Activated T-helper 2 cell treated with anti-CD3 and anti-CD28 coated beads, Interferon-gamma antibody, Interleukin-2, Interleukin-4, amounts not matched to agents 10 μg/mL and 5 μg/mL and 100 μg/mL, durations not matched to agents 14 hours and 24 hours and 36 hours (primary cell): ENCODE data around the gene SEC16A. TPM values are rescaled to one million over a fixed set of nuclear protein-coding genes. Genes with fewer than 3 reads are reported as not detected.
A peak's percentile ranks its signal among the peaks of the same experiment; 100 is the strongest.

ENCODE experiments used
- DNase-seq: peaks from one replicate; pipeline ENCODE4 v3.0.0; 2021; ENCODE audit warnings: low spot score
- H3K27ac Mint-ChIP-seq: one replicate; pipeline ENCODE4 v1.8.0; 2021; ENCODE audit warnings: mixed read lengths
- H3K27me3 Mint-ChIP-seq: one replicate; pipeline ENCODE4 v1.8.0; 2021; ENCODE audit warnings: low read depth, mixed read lengths
- H3K36me3 Mint-ChIP-seq: one replicate; pipeline ENCODE4 v1.8.0; 2021; ENCODE audit warnings: low read depth, mixed read lengths
- H3K4me1 Mint-ChIP-seq: one replicate; pipeline ENCODE4 v1.8.0; 2021; ENCODE audit warnings: low read depth, mixed read lengths
- H3K4me3 Mint-ChIP-seq: one replicate; pipeline ENCODE4 v1.8.0; 2021; ENCODE audit warnings: low read depth, mild to moderate bottlenecking, moderate library complexity, mixed read lengths
- H3K9me3 Mint-ChIP-seq: one replicate; pipeline ENCODE4 v1.8.0; 2021; ENCODE audit warnings: mixed read lengths
- intact Hi-C: fragments of 100-400 bp; cut with micrococcal nuclease; formaldehyde crosslinking; loops from one replicate; pipeline ENCODE4 v1.15.1; 2023
- total RNA-seq: library from RNA; stranded (reverse); gene quantifications from 2 replicates; pipeline ENCODE4 v1.2.3, GENCODE V29; 2022

Gene SEC16A
- total RNA-seq, 1 donor from 2014 or later = 74.5 TPM

DNA sequence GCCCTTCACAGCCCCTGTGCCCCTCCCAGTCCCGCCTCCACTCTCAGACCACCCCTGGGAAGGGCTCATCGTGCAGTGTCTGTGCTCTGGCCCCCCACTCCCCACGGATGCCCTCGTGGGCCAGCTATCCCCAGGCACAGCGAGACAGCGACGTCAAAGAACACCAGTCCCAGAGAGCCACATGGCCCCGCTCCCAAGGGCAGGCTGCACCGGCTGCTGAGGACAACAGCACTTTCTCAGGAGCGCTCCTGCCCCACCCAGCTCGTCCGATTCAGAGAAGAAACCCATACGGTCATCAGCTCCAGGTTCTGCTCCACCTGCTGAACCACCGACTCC lies 78.1 kb downstream of the SEC16A start:
- Mint-ChIP-seq H3K27me3 (no peaks in the 10 kb centered on the region), H3K36me3 (peaks cover 72% of the 10 kb centered on the region), H3K4me1 (peaks cover 40% of the 10 kb centered on the region), H3K9me3 (no peaks in the 10 kb centered on the region), H3K4me3 (peak overlapping the region; percentile 22), H3K27ac (peak overlapping the region; percentile 86)
- no peak for DNase-seq
- intact Hi-C loops = loop anchor here (5.0 to 10.0 kb wide), 4 partner anchors 78 to 290 kb away; partner anchors contain the start of genes GPSM1, SEC16A and TMEM250

DNA sequence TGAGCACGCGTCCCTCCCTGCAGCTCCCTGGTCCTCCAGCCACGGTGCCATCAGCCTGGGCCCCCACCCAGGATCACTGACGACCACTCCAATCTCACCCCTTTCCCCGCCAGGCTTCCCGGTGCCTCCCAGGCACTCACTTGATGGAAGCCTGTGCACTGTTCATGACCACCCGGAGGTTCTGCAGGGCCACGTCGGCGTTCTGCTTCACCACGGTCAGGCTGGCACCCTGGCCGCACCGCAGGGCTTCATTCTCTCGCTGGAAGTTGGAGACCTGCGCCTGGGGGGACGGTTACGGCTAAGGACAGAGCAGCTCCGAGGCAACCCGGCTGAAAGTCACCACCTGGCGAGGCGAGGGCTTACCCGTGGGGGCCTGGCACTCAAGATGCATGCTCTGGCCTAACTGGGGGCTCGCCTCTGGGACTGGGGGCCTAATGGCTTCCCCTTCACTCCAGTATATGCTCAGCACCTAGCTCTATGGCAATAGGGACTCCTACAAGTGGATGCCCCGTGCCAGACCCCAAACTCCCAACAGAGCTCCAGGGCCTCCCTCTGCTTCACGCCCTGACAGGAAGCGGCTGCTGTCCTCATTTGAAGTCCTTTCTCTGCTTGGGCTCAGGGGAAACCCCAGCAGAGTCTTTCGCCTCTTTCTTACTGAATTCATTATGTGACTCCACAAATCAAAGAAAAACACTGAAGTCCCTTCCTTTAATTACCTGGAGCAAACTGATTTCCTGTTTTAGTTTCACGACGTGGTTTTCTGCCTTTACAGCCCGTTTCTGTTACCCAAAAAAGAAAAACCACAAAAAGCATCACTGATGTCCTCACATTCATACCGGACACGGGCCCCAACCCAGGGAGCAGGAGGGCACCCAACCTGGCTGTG lies 78.7 kb downstream of the SEC16A start:
- H3K36me3 Mint-ChIP-seq = peaks cover 69% of the 10 kb centered on the region
- H3K4me1 Mint-ChIP-seq = peaks cover 36% of the 10 kb centered on the region
- no peak for DNase-seq
- intact Hi-C loops = loop anchor here (2.0 to 10.0 kb wide), 5 partner anchors 19 to 289 kb away; partner anchors contain the start of genes GPSM1, SEC16A and TMEM250
- H3K27ac Mint-ChIP-seq = peak overlapping the region; percentile 86
- H3K9me3 Mint-ChIP-seq = no peaks in the 10 kb centered on the region
- H3K27me3 Mint-ChIP-seq = no peaks in the 10 kb centered on the region
- peak overlapping the region; percentile 56 for H3K4me3 Mint-ChIP-seq

DNA sequence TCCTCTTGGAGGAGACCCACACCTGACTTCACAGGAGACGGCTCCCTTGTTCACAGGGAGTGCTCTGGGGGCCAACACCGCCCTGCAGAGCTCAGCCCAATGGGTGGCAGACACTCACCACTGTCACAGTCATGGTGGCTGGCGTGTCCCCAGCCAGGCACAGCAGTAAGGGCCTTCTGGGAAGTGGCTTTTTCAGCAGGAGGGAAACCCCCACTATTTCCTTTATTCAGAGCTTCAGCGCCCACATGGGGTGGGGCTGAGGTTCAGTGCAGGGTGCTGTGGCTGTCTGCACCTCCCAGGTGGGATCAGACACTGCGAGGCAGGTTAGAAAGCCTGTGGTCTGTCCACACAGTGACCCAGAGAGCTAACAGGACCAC lies 79.3 kb downstream of the SEC16A start:
- H3K27ac Mint-ChIP-seq = peak overlapping the region; percentile 86
- intact Hi-C loops = loop anchor here (2.0 to 10.0 kb wide), 5 partner anchors 19 to 289 kb away; partner anchors contain the start of genes GPSM1, SEC16A and TMEM250
- peaks cover 70% of the 10 kb centered on the region for H3K36me3 Mint-ChIP-seq
- peak overlapping the region; percentile 56 for H3K4me3 Mint-ChIP-seq
- H3K4me1 Mint-ChIP-seq = peaks cover 37% of the 10 kb centered on the region
- peak; percentile 64 for DNase-seq
- no peaks in the 10 kb centered on the region for H3K9me3 Mint-ChIP-seq
- H3K27me3 Mint-ChIP-seq = no peaks in the 10 kb centered on the region

DNA sequence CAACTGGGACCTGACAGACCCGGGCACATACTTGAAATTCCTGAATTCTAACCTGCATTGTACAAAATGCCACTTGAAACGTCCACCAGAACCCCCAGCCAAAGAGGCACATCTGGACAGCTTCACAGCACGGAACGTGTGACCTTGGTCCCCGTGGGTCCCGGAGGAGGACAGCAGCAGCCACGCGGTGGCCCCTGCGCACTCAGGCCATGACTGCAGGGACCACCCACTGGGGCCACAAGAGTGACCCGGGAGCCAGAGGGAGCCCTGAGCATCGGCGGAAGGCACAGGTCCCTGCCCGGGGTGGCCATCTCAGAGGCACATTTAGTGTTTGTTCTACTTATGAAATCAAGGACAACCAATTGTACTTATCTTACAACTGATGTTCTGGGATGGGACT lies 80.8 kb downstream of the SEC16A start:
- Mint-ChIP-seq H3K4me1 (peaks cover 37% of the 10 kb centered on the region), H3K36me3 (peaks cover 64% of the 10 kb centered on the region), H3K9me3 (no peaks in the 10 kb centered on the region), H3K4me3 (no peak overlapping the region), H3K27me3 (no peaks in the 10 kb centered on the region), H3K27ac (peak overlapping the region; percentile 52)
- DNase-seq = no peak
- intact Hi-C loops = loop anchor here (2.0 to 10.0 kb wide), 5 partner anchors 17 to 287 kb away; partner anchors contain the start of genes GPSM1, SEC16A and TMEM250

DNA sequence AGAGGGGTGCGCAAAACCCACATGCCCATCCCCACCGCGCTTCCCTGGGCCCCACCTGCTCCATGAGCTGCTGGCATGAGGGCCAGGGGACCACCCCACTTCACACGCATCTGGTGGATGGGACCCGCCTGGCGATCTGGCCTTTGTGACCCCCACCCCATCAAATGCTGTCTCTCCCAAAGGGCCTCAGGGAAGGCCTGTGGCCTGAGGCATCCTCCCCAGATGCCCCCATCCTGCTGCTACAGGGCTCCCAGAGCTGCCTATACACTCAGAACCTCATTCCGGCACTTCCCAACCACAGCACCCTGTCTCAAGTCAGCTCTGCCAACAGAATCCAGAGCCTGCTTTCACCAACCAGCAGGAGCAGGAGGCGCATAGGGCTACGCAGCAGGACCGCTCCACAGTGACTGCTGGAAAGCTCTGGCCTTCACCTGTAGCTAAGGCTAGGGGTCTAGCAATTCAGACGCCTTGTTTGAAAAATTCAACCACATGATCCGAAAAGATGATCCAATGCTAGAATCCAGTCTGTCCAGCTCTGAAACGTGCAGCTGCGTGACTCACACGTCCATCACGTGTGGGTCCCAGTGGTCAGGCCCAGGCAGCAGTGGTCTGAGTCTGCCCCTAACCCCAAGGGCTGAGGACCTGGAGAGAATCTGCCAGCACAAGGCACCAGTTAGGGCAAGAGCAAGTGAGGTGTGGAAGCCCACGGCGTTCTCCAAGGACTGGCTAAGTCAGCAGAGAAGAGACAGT lies 81.5 kb downstream of the SEC16A start:
- DNase-seq = no peak
- peaks cover 66% of the 10 kb centered on the region for H3K36me3 Mint-ChIP-seq
- peaks cover 37% of the 10 kb centered on the region for H3K4me1 Mint-ChIP-seq

DNA sequence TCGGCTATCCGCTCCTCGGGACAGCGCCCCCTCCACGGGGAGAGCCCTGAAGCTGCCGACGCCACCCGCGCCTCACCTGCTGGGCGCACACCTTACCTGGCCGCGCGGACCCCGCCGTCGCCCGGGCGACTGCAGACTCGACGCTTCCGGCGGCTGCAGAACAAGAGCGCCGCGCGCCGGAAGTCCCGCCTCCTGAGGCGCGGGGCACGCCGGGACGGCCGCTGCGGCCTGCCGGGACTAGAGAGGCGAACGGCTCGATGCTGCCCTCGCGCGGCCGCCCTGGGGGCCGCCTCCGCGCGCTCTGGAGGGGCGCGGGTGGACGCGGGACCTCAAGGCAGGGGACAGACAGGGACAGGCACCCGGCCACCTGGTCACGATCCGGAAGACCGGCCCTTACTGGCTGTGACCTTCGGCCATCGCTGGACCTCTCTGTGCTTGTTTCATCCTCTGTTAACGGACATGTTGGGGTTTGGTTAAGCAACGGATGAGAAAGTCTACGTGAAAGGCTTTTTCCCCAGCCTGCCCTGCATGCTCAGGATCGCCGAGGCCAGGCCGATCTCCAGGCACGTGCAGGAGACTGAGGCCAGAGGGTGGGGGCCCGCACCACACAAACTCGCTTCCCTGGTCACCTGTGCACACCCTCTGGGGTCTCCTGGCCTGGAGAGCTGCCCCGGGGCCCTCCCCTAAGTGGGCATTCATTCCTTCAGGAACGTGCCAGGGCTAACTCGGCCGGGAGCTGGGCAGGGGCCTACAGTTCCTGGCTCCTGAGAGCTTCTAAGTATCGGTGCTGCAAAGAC lies 82.6 kb downstream of the SEC16A start, which contains the start of gene SNAPC4:
TSS of gene SNAPC4 (minus strand) at position 133 of the 797 bp plus-strand sequence. CDS start 1,742 bp downstream, outside the sequence.
- H3K9me3 Mint-ChIP-seq = no peaks in the 10 kb centered on the region
- H3K27ac Mint-ChIP-seq = peak within 1 kb of the TSS; percentile 64
- DNase-seq = peak; percentile 84
- peak within 1 kb of the TSS; percentile 84 for H3K4me3 Mint-ChIP-seq
- no peaks in the 10 kb centered on the region for H3K27me3 Mint-ChIP-seq
- intact Hi-C loops = loop anchor here (1.0 to 10.0 kb wide), 7 partner anchors 10 to 285 kb away; partner anchors contain the start of genes DNLZ, ENTR1, GPSM1 and INPP5E
- peaks cover 65% of the 10 kb centered on the region for H3K36me3 Mint-ChIP-seq
- peaks cover 34% of the 10 kb centered on the region for H3K4me1 Mint-ChIP-seq

More for the DNA sequence above, 81.5 kb downstream of the SEC16A start:
- Mint-ChIP-seq H3K9me3 (no peaks in the 10 kb centered on the region), H3K27ac (peak overlapping the region; percentile 57), H3K4me3 (peak overlapping the region; percentile 37), H3K27me3 (no peaks in the 10 kb centered on the region)
- intact Hi-C loops = loop anchor here (2.0 to 10.0 kb wide), 5 partner anchors 37 to 287 kb away; partner anchors contain the start of genes GPSM1, INPP5E, SEC16A and TMEM250

DNA sequence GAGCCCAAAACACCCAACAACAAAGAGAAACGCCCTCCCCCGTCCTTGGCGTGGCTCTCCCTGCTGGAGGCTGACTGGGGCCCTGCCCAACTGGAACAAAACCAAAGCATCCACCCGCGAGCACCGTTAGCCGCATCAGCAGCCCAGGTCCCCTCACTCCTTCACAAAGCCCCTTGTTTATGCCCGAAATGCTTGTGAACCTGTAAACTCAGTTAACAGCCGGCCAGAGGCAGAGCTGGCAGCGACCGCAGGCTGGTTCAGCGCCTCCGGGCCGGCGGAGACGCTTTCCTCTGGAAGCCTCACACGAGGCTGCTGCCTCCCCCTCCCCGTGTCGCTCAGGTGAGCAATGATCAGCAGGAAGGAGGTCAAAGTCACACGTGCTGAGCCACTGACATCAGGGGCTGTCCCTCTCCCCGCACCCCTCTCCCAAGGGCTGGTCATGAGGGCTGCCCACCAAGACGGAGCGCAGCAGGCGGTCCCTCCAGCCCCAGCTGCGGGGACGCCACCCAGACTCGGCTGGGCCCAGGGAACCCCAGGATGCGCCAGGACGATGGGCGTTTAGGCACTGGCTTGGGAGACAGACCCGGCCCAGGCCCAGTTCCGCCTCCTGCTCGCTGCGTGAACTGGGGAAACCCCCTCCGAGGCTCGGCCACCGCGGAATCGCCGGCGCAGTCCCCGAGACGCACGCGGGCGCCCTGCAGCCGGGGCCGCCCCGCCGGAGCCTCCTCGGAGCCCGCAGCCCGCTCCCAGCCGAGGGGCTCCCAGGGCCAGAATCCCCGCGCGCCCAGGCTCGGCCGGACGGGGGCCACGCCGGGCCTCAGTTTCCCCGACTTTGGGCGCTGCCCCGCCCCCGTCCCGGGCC lies 83.4 kb downstream of the SEC16A start:
- intact Hi-C loops = loop anchor here (1.0 to 10.0 kb wide), 7 partner anchors 11 to 285 kb away; partner anchors contain the start of genes DNLZ, ENTR1, GPSM1 and INPP5E
- Mint-ChIP-seq H3K27me3 (no peaks in the 10 kb centered on the region), H3K9me3 (no peaks in the 10 kb centered on the region), H3K4me1 (peaks cover 25% of the 10 kb centered on the region), H3K27ac (peak overlapping the region; percentile 64), H3K4me3 (peak overlapping the region; percentile 84), H3K36me3 (peaks cover 63% of the 10 kb centered on the region)
- DNase-seq = peak; percentile 39

DNA sequence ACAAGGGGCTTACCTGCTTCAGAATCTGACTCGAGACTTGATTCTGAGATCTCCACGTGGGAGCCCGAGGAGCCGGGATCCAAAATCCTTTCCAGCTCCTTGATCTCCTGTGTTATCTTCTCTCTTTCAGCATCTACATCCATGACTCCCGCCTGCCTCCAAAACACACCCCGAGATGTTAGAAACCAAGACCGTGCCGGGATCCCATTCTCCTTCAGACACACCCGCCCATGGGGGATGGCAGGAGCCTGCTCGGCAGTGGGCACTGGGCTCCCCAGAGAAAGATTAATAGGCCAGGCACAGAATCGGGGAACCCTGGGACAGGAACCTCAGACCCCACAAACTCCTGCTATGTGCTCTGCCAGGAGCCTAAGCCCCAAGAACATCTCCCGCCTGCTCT lies 84.6 kb downstream of the SEC16A start:
- intact Hi-C loops = no loop called here
- Mint-ChIP-seq H3K27me3 (no peaks in the 10 kb centered on the region), H3K27ac (no peak overlapping the region), H3K4me1 (peaks cover 15% of the 10 kb centered on the region), H3K4me3 (peak overlapping the region; percentile 84), H3K36me3 (peaks cover 57% of the 10 kb centered on the region), H3K9me3 (no peaks in the 10 kb centered on the region)
- DNase-seq = no peak

DNA sequence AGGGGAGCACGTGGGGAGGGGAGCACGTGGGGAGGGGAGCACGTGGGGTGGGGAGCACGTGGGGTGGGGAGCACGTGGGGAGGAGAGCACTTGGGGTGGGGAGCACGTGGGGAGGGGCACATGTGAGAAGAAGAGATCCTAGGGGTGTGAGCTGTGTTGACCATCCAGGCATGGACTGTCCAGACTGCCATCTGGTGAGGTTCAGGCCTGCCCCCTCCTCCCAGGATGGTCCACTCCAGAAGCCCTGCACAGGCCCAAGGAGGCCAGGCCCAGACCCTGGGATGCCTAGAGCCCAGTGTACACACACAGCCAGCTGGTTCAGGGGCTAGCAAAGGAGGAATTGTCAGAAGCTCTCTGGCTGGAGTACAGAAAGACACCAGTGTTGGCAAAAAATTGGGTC lies 85.2 kb downstream of the SEC16A start:
- Mint-ChIP-seq H3K4me1 (peaks cover 15% of the 10 kb centered on the region), H3K9me3 (no peaks in the 10 kb centered on the region), H3K27ac (no peak overlapping the region), H3K27me3 (no peaks in the 10 kb centered on the region), H3K36me3 (peaks cover 53% of the 10 kb centered on the region), H3K4me3 (no peak overlapping the region)
- DNase-seq = no peak
- intact Hi-C loops = no loop called here

DNA sequence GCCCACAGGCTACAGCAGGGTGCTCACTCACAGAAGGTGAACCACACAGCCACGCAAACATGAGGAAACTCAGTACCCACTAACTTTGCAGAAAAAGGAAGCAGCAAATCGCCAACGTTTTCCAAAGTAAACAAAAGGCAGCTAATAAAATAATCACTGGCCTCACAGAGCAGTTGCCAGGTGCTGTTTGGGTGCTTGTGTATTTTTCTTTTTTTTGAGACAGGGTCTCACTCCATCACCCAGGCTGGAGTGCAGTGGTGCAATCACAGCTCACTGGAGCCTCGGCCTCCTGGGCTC lies 86.7 kb downstream of the SEC16A start:
- Mint-ChIP-seq H3K4me1 (peaks cover 12% of the 10 kb centered on the region), H3K27me3 (no peaks in the 10 kb centered on the region), H3K9me3 (no peaks in the 10 kb centered on the region), H3K4me3 (no peak overlapping the region), H3K36me3 (peaks cover 49% of the 10 kb centered on the region), H3K27ac (no peak overlapping the region)
- DNase-seq = no peak
- intact Hi-C loops = no loop called here

DNA sequence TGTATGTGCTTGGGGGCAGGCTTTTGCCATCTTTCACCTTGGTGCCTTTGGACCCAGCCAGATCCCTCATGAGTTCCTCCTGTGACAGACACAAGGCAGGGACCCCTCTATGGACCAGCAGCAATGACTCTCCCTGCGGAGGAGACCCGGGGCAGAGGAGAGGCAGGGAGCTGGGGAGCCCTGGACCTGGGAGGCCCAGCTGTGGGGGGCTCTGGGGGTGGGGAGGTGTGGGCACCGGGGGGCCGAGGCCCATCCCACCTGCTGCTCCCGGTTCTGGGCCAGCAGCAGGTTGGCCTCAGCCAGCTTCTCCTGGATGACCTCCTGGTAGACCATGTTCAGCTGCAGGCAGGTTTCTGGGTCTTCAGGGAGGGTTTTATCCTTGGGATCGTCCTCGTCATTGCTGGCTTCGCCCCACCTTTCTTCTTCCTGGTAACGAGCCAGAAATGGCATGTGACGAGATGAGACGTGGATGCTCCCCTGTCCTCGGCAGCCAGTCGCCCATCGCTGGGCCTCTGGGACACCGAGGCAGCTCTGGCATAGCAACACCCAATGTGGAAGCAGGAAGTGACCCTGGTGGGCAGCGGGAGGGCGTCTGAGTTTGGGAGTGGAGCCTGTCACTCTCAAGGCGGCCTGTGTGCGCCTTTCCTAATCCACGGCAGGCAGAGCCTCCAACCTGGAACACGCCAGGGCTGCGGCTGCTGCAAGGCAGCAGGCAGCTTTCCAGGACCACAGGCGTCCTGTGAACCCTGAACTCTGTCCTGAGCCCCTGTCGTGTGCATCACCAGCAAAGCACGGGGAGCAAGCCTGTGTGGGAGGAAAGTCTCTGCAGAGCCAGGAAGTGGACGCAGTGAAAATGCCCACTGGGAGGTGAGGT lies 87.3 kb downstream of the SEC16A start:
- Mint-ChIP-seq H3K4me1 (peaks cover 12% of the 10 kb centered on the region), H3K27ac (no peak overlapping the region), H3K36me3 (peaks cover 50% of the 10 kb centered on the region), H3K4me3 (no peak overlapping the region), H3K9me3 (no peaks in the 10 kb centered on the region), H3K27me3 (no peaks in the 10 kb centered on the region)
- intact Hi-C loops = no loop called here
- no peak for DNase-seq
